DMS114 treated with DMSO at 0.1 percent for 48 hours (cell line): ENCODE results near the gene ARMH4.
A peak's percentile ranks its signal among the peaks of the same experiment; 100 is the strongest.
"Not testable (repeated sequence)": the region's sequence is repeated elsewhere in the genome, so short reads cannot be mapped to it uniquely, and the experiment has no call there.

Source experiments
- DNase-seq: peaks from one replicate; lab custom pipeline; 2025; ENCODE audit not compliant: unreplicated experiment; lab: John Stamatoyannopoulos, UW

Gene ARMH4

DNA sequence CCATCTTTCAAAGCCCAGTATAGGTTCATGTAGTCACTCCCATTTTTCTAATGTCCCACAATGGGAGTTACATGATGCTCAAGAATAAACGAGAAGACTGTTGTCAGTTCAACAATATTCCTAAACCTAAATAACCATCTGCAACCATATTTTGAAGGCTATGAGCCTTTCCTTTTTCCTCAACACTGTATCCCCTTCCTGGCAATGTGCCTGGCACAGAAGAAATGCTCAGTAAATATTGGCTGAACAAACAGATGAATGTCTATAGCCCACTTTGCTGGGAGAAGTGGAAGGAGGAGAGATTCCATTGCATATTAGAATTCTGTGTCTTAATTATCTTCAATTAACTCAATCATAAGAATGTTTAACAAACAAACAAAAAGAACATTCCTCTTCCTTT lies 6.1 kb downstream of the ARMH4 start:
- no peak for DNase-seq

DNA sequence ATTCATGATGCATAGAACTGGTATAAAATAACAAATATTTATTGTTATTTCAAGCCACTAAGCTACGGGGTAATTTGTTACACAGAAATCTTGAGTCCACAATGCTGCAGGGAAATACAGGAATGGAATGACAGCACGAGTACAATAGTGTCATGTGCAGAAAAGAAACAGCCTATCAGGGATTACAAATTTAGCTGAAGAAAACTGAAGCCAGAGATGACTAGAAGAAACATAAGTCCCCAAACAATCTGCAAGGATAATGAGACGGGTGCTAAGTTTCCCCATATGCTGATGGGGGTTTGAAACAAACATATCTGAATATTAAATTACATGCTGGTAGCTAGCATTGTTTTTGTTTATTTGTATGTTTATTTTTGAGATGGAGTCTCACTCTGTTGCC lies 8.9 kb downstream of the ARMH4 start:
- no peak for DNase-seq

DNA sequence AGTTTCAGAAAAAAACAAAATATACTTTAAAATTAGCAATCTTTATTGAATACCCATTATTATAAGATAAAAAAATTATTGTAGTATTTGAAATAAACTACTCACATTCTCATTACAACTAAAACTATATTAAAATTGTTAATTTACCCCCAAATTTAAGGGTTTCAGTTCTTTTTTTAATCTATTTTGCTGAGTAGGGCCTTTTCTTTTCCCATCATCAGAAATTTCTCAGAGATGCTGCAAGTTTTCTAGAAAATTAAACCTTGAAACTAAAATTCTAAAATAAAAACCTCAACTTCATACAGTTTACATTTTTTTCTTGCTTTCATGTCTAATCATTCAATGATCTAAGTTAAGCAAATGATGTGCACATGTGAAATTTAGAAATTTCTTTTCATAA lies 10.1 kb downstream of the ARMH4 start:
- DNase-seq: no peak

DNA sequence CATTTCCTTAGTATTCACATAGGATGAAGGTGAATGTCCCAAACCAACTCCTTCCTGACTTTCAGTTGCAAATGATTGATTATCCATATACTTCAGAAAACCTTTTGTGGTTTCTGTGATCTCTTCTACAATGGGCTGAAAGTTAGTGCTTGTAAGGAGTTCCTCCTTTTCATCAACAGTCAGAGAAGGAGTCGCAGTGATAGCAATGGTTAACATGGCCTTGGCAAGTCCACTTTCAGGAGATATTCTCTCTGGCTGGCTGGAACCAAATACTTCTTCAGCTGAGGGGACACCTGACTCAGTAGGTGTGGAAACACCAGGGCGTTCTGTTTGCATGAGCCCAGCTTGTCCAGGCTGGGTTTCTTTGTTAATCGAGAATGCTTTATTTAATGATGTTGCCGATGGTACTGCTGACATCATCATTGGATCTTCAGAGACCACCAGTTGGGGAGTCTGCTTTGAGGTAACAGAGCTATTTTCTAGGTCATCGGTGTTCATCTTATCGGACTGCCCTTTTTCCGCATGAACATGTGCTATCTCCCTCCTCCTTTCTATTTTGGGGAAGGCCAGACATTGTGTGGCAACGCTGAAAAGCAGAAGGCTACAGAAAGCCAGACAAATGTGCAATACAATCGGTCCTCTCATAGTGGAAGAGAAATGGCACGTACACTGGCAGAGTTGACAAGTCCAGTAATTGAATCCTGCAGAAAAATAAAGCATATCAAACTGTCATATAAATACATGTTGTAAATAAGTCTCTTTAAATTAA lies 13.1 kb downstream of the ARMH4 start:
- DNase-seq: no peak

DNA sequence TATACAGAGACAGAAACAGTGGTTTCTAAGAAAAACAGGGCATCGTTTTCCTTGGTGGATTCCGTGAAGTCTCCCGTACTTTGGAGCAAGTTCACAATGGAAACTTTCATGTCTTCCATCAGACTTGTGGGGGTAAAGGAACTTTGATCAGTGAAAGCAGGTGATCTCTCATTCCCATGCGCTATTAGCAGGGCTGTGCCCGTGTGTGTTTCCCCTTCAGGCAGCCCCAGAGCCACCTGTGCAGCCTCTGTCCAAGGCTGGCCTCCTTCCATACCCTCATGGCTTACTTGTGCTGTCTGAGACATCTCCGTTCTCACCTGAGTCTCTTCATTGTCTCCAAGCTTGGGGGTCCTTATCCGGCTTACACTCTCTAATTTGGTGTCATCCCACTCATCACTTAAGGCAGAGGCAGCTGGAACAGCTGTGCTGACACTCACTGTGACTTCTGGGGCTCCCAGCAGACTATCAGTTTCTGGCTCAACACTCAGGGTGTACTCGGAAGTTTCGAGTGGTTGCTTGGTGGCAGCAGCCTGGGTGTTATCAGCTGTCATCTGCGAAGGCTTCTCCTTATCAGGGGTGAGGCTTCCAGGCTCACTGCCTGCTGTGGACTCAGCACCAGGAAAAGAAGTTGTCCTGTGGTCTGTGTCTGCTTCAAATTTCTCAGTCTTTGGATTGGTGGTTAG lies 13.8 kb downstream of the ARMH4 start:
- no peak for DNase-seq

DNA sequence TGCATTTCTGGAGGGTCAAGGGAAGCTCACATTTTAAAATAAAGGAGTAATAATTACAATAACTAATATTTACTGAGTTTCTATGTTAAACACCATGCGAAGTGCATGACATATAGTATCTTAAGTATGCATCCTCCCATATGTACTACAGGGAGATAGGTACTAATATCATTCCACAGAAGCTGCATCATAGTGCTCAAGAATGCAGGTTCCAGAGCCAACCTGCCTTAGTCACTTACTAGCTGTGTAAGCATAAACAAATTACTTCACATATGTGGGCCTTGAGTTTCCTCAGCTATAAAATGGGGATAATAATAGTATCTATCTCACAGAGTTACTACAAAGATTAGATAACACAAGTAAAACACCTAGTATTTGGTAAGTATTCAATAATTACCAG lies 18.3 kb downstream of the ARMH4 start:
- no peak for DNase-seq

DNA sequence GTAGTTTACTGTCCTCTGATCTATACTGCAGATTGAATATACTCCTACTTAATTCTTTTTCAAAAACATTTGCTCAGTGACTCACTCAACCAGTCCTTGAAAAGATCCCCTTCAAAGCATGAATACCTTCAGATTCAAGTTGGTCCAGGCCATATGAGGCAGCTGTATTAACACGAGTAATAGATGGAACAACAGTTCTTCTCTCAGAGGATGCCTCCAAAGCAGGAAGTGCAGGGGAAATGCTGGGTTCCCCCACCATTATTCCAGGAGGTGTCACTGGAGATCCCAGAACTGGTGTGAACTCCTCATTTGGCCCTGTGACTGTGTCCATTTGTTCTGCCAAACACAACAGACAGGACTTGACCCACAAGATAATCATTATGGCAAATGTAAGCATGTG lies 20.6 kb downstream of the ARMH4 start:
- no peak for DNase-seq

DNA sequence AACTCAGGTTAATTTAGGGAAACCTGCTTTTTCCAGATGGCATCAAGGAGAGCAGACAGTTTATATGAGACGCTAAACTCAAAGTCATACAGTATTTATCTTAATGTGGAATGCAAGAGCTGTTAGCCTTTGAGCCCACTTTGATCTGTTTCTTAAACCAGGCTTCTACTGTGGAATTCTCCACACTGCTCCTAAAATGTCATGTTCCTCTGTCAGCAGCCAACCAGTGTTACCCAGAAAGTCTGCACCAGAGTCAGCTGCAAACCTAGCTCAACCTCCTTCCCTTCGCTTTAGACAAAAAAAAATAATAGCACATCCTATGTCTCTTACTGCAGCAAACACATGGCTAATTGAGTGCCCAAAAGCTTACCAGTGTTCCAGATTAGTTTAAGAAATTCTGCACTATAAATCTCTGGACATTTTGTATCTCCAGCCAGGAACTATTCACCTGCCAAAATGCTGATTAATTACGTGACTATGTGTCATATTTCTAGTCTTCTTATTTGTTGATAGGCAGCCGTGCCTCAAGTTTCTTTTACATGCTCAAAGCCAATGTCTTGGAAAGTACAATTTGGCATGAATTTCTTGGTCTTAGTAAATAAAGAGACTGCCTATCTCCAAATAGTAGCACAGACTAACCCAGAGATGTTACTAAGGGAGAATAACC lies 21.8 kb downstream of the ARMH4 start:
- no peak for DNase-seq

DNA sequence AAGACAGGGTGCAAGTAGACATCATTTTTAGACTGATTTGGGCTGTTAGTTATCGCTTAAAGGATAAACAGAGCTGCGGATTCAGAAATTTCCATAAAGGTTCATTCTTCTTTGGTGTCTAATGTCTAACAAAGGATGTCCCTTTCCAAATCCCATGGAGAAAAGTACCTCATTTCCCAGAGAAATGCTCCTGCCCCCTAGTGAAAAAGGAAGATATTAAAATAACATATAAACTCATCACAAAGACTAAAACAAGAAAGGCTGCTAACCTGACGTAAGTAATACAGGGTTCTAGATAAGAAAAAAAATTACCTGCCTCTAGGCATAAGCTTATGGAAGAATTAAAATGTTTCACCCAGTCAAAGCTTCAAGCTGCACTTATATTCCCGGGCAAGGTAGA lies 22.8 kb downstream of the ARMH4 start:
- DNase-seq: no peak

DNA sequence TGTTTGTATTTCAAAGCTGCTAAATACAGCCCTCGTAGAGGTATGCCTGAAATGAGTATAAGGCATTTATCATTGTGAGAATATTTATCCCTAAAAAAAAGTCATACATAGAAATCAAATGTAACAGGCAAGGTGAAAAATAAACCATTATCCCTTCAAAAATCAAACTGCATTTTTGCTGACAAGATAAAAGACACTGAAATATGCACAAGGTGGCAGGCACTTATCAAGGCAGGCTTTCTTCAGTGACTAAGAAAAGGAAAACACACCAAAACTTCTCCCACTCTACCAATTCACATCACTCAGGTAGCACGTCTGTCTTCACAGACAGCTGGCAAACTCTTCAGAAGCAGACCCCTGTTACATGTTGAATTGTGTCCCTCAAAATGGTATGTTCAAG lies 23.6 kb downstream of the ARMH4 start:
- DNase-seq: no peak

DNA sequence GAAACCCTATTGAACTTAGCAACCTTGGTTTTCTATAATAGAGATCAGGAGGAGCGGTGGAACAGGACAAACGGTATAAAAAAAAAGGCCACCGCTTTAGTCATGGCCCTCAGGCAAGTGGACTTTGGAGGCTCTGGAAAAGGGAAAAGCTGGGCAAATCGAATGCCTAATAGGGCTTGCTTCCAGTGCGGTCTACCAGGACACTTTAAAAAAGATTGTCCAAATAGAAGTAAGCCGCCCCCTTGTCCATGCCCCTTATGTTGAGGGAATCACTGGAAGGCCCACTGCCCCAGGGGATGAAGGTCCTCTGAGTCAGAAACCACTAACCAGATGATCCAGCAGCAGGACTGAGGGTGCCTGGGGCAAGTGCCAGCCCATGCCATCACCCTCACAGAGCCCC lies 29.5 kb downstream of the ARMH4 start:
- not testable (repeated sequence) for DNase-seq

DNA sequence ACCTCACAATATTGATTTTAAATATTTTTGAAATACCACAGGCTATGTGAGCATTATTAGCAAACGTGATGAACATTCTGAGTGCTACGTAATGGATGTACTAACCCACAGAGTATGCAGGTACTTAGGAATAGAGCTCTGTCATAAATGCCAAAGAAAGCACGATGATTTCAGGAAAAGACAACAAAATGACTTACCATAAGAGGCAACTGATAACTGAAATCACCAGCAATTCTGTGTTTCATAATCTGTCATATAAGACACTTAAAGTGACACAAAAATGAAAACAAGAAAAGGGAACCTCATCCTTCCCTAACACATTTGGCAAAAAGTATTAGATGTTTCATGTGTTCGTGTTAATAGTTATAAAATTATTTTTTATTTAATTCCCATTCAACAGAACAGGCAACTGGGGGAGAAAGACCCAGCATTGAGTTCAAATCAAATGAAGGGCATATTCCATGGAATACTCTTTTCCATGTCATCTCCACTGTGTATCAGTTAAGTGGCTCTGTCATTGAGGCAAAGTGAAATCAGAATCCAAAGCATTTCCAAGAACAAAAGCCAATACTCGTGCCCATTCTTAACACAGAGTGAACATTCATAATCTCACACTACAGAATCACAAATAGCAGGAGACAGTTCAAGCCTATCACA lies 30.4 kb downstream of the ARMH4 start:
- DNase-seq: no peak

DNA sequence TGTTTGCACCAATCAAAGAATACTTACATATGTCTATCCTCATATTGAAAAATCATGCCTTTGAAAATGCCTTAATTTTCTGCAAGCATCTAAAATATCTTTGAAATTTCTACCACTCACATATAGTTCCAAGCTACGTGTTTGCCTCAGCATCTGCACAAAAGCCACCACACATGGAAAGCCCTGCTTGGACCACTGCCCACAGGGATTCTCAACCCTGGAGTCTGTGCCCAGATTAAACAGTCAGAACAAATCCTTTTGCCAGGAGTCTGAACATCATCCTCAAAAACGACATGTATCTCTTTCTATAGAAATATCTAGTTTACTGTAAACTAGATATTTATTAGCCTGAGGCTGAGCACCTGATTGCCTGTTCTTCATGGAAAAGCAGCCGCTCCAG lies 32.6 kb downstream of the ARMH4 start:
- no peak for DNase-seq

DNA sequence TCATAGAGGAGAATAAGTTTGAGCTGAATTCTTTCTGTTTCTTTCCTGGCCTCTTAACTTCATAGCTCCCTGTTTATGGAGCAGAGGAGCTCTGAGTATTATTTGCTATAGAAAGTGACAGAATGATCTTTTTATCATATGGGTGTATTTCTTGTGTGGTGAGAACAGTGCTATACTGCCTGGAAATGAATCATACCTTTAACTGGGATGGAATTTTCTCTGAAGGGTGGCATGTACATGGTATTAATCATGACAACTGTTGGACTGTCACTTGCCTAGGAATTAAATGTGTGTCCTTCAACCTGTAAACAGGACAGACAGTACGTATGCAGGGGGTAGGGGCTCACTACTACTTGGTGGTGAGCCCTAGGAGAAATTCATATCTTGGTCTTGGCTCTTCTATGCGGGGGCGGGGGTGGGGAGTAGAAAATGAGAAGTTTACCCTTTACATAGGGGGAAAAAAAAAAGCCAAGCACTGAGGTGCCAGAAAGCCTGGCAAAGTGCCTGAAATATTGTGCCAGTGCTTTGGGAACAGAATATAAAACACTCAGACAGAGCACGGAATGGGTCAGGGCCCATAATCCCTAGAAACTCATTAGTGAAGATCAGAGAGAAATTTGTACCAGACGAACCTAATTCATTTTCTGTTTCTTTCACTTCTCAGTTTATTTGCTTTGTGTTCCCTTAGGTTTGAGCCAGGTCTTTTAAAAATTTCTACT lies 33.8 kb downstream of the ARMH4 start:
- no peak for DNase-seq

DNA sequence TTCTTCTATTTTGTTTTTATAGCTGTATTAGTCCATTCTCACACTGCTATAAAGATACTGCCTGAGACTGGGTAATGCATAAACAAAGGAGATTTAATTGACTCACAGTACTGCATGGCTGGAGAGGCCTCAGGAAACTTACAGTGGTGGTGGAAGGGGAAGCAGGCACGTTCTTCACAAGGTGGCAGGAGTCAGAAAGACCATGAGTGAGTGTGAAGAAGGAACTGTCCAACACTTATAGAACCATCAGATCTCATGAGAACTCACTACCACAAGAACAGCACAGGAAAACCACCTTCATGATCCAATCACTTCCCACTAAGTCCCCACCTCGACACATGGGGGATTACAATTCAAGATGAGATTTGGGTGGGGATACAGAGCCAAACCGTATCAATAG lies 42.3 kb downstream of the ARMH4 start:
- no peak for DNase-seq

DNA sequence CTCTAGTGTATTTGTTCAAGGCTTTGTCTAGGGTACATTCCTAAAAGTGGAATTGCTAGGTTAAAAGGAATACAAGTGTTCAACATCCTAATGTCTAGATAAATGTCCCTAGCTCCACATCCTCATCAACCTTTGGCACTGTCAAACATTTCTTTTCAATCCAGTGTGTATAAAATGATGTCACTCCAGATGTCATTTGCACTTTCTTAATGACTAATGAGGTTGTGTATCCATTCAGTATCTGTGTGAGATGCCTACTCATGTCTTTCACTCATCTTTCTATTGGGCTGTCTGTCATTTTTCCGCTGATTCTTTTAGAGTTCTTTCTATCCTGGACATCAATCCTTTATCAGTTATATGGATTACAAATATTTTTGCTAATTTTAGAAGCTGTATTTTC lies 43.3 kb downstream of the ARMH4 start:
- DNase-seq: no peak

DNA sequence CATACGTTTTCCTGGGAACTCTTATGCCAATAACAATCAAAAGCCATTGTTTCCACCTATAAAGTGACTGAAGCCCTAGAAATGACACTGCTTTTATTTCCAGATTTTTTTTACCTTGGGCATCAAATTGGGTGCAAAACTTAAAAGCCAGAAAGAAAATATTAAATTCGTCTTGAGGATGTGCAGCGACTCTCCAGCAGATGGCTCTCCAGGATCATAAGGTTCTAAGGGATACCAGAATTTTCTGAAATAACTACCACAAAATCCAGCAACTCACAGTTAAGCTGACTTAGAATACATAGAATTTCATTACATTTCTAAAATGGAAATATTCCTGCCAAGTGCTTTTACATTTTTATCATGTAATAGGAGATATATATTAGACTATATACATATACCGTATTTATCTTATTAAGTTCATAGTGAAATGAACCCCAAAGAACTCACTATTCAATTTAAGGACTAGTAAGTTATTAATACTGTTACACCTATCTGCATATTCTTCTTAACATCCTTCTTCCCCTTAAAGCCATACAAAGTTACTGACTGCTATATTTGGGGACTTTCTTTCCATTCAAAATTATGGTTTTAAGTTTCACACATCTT lies 44.0 kb downstream of the ARMH4 start:
- peak; percentile 52 for DNase-seq

DNA sequence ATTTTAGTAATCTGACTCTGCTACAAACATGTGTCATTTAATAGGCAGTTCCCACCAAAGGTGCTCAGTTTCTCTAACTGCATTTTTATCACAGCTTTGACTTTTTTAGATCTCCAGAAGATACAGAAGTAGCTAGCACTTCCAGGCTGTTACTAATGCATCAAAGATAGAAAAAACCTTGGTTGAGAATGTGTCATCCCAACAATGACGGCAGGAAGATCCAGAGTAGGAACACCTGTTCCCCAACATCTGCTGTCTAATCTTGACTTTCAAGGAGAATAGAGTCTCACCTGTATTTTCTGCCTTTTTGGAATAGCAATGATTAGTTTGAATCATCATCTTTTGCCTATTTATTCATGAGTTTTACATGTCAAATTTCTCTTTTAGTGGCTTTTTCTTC lies 45.0 kb downstream of the ARMH4 start:
- DNase-seq: no peak

DNA sequence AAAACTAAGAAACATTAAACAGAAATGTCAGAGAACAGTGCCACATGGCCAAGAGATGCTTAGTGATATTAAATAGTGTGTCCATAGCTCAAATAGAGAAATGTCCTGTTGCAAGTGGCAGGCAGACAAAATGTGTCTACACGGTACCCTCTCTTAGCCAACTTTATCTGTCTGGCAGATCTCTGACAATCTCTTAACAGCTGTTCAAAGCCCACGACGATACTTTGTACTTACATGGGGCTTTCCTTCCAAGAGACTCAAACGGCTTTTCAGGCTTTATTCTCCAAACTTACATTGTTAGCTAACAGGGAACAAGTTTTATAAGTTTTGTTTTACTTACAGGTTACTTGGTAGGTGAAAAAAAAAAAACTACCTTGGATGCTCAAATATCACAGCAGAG lies 45.6 kb downstream of the ARMH4 start:
- no peak for DNase-seq

DNA sequence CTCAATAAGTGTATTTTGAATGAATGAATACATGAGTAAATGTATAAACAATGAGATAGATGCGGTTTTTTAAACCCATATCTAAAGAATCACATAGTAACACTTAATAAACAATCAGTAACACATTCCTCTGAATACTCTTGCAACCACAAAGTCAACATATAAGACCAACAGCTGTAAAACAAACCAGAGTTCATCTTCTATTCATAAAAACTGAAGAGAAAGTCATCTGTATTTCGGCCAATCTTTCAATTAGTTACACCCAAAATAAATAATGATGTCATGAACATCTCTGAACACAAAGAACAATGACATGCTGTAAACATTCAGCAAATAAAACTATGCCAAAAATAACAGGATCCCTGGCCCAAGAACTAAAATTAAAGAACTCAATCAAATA lies 47.2 kb downstream of the ARMH4 start:
- no peak for DNase-seq
